Activated CD4-positive, alpha-beta T cell treated with anti-CD3 and anti-CD28 coated beads for 4 hours (primary cell): ENCODE measurements around the gene LRP8.

Experiments
- DNase-seq, 2 donors: peaks; one replicate each; pipeline ENCODE4 v3.0.0-alpha.2; 2020

LRP8 gene

GRCh38 chr1:53257454-53258081 is 70.3 kb downstream of the LRP8 start:
- DNase-seq = no peak

- no peak for DNase-seq
Measured at GRCh38 chr1:53256511-53257453, 71.1 kb downstream of the LRP8 start.

GRCh38 chr1:53255031-53255430 is 72.8 kb downstream of the LRP8 start:
- DNase-seq = no peak

- DNase-seq = no peak
Measured at GRCh38 chr1:53254011-53254640, 73.7 kb downstream of the LRP8 start.

GRCh38 chr1:53250325-53250724 is 77.5 kb downstream of the LRP8 start:
- no peak for DNase-seq

- no peak for DNase-seq
Measured at GRCh38 chr1:53249706-53250105, 78.2 kb downstream of the LRP8 start.

GRCh38 chr1:53246261-53247134 is 81.4 kb downstream of the LRP8 start:
- DNase-seq = no peak

- no peak for DNase-seq
Measured at GRCh38 chr1:53244141-53244540, 83.7 kb downstream of the LRP8 start.

- DNase-seq = no peak
Measured at GRCh38 chr1:53242381-53242780, 85.5 kb downstream of the LRP8 start.

GRCh38 chr1:53241828-53242227 is 86.0 kb downstream of the LRP8 start:
- DNase-seq = no peak

GRCh38 chr1:53238197-53239155 is 89.4 kb downstream of the LRP8 start, which contains the start of gene MAGOH:
Gene MAGOH (minus strand): TSS chr1:53238518. CDS start chr1:53238448, 70 bp downstream.
- peak; percentile 89 to 93 for DNase-seq

GRCh38 chr1:53237638-53238037 is 90.2 kb downstream of the LRP8 start:
- no peak for DNase-seq

GRCh38 chr1:53220962-53221286 is 106.9 kb downstream of the LRP8 start:
- DNase-seq = no peak

GRCh38 chr1:53220171-53220961 is 107.5 kb downstream of the LRP8 start, which contains the start of gene CZIB:
Gene CZIB (minus strand): TSS chr1:53220634. CDS start chr1:53220575, 59 bp downstream.
- peak; percentile 92 to 93 for DNase-seq

- DNase-seq = no peak
Measured at GRCh38 chr1:53219711-53220110, 108.2 kb downstream of the LRP8 start.

- no peak for DNase-seq
Measured at GRCh38 chr1:53218201-53218600, 109.7 kb downstream of the LRP8 start.

GRCh38 chr1:53214376-53214940 is 113.4 kb downstream of the LRP8 start:
- no peak for DNase-seq

GRCh38 chr1:53210954-53211353 is 116.9 kb downstream of the LRP8 start:
- DNase-seq = no peak

GRCh38 chr1:53210352-53210751 is 117.5 kb downstream of the LRP8 start:
- no peak for DNase-seq

- DNase-seq = no peak
Measured at GRCh38 chr1:53207726-53208125, 120.1 kb downstream of the LRP8 start.
